ENCODE results near the gene GDPD4. TPM values are rescaled to one million over a fixed set of nuclear protein-coding genes. Genes with fewer than 3 reads are reported as not detected.

Gene GDPD4
- total RNA-seq, 2 donors from 2014 or later: not detected

DNA sequence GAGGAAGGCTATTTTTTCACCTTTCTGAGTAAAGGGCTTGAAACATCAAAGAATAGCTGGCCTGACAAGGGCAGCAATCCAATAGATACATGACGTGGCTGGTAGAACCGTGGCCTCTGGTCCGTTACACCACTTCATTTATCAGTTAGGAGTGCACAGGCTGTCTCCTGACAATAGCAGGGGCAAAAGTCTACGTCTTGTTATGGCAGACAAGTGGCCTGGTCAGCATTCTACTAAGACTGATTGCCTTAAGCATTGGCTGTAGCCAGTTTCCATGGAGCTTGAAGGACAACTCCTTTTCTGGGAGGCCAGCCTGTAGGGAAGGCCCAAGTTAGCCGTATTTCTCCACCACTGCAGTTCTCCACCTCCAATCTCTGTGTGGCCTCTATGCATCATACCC is 9.2 kb upstream of the GDPD4 start:
- Histone ChIP-seq H3K36me3 (no peaks in the 10 kb centered on the region), H3K27ac (no peak overlapping the region), H3K4me1 (no peaks in the 10 kb centered on the region), H3K27me3 (no peaks in the 10 kb centered on the region), H3K9ac (ENCODE audit: low read depth in 2 of 2, low read length in 2 of 2) (no peak overlapping the region), H3K9me3 (no peaks in the 10 kb centered on the region), H3K4me3 (no peak overlapping the region)
- DNase-seq: no peak
- intact Hi-C loops (cut with DNase I): no loop called here
- TF ChIP-seq, protein P1, sequence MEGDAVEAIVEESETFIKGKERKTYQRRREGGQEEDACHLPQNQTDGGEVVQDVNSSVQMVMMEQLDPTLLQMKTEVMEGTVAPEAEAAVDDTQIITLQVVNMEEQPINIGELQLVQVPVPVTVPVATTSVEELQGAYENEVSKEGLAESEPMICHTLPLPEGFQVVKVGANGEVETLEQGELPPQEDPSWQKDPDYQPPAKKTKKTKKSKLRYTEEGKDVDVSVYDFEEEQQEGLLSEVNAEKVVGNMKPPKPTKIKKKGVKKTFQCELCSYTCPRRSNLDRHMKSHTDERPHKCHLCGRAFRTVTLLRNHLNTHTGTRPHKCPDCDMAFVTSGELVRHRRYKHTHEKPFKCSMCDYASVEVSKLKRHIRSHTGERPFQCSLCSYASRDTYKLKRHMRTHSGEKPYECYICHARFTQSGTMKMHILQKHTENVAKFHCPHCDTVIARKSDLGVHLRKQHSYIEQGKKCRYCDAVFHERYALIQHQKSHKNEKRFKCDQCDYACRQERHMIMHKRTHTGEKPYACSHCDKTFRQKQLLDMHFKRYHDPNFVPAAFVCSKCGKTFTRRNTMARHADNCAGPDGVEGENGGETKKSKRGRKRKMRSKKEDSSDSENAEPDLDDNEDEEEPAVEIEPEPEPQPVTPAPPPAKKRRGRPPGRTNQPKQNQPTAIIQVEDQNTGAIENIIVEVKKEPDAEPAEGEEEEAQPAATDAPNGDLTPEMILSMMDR (IDR thresholded peaks at IDR 0.05): no peak

DNA sequence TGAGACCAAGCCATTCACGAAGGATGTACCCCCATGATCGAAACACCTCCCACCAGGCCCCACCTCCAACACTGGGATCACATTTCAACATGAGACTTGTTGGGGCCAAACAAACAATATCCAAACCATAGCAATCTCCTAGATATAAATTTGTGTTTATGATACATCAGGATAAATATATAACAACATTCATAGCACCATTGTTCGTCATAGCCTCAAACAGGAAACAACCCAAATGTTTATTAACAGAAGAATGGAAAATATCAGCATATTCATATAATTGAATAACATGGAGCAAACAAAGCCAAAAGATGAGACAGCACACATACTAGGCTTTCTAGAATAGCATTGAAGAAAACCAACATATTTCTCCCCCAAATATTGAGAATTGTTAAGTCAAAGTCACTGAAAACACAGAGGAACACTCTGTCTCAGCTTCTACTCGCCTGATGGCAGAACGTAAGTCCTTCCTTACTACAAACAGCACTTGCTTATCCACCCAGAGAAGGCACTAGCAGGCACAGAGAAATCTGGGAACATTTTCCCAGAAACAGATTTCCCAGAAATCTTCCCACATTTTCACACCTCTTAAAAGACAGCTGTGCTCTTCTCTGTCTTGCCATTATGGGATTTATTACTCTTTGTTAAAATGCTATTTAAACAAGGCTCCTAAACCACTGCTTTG is 8.1 kb upstream of the GDPD4 start:
- H3K9ac ChIP-seq (ENCODE audit: low read depth in 2 of 2, low read length in 2 of 2): no peak overlapping the region
- H3K27ac ChIP-seq: no peak overlapping the region
- H3K4me3 ChIP-seq: no peak overlapping the region
- TF ChIP-seq, protein P1 (IDR thresholded peaks at IDR 0.05): no peak
- H3K9me3 ChIP-seq: no peaks in the 10 kb centered on the region
- intact Hi-C loops (cut with DNase I): no loop called here
- no peaks in the 10 kb centered on the region for H3K36me3 ChIP-seq
- no peaks in the 10 kb centered on the region for H3K4me1 ChIP-seq
- H3K27me3 ChIP-seq: no peaks in the 10 kb centered on the region
- no peak for DNase-seq

DNA sequence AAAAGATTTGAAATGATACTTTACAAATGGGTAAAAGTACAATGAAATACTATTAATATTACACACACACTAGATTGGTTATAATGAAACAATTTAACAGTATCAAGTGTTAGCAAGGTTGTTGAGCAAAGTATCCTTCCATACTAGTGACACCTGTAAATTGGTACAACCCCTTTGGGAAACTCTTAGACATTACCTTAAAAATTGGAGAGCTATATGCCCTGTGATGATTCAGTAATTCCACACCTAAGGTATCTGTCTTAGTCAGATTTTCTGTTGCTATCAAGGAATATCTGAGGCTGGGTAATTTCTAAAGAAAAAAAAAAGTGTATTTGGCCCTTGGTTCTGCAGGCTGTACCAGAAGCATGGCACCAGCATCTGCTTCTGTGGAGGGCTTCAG is 7.4 kb upstream of the GDPD4 start:
- H3K27ac ChIP-seq: no peak overlapping the region
- H3K36me3 ChIP-seq: no peaks in the 10 kb centered on the region
- TF ChIP-seq, protein P1 (IDR thresholded peaks at IDR 0.05): no peak
- DNase-seq: no peak
- no peak overlapping the region for H3K9ac ChIP-seq (ENCODE audit: low read depth in 2 of 2, low read length in 2 of 2)
- H3K9me3 ChIP-seq: no peaks in the 10 kb centered on the region
- intact Hi-C loops (cut with DNase I): no loop called here
- H3K4me3 ChIP-seq: no peak overlapping the region
- H3K4me1 ChIP-seq: no peaks in the 10 kb centered on the region
- no peaks in the 10 kb centered on the region for H3K27me3 ChIP-seq

DNA sequence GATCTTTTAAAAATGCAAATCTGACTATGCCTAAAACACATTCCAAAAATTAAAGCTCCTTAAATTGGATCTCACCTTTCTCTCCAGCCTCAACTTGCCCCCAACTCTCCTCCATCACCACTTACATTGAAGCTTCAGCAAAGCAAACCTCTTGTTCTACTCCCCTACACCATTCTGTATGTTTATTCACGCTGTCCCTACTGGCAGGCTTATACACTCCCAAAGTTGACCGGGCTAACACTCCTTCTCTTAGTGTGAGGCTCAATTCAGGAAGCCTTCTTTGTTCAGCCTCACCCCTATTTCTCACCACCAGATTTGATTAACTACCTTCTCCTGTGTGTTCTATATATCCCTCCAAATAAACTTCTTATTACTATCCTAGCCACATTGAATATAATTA is 1.8 kb upstream of the GDPD4 start:
- no peak overlapping the region for H3K9ac ChIP-seq (ENCODE audit: low read depth in 2 of 2, low read length in 2 of 2)
- intact Hi-C loops (cut with DNase I): no loop called here

DNA sequence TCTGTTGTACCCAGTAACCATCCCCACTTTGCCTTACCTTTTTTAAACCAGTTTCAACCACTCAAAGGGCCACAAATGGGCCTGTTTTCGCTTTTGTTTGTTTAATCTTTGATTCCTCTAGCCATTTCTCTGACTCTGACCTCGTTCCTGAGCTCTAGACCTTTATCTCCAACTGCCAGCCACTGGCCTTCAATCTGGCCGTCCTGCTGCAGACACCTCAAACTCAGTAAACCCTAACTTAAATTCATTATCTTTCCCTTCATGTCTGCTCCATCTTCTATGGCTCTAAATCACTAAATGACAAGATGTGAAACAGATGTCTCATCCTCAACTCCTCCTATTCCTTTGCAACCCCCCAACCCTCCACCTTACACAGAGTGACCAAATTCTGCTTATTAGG is 1.3 kb upstream of the GDPD4 start:
- H3K36me3 ChIP-seq: no peaks in the 10 kb centered on the region
- no peaks in the 10 kb centered on the region for H3K4me1 ChIP-seq
- no peak overlapping the region for H3K27ac ChIP-seq
- no peaks in the 10 kb centered on the region for H3K9me3 ChIP-seq
- TF ChIP-seq, protein P1 (IDR thresholded peaks at IDR 0.05): no peak
- no peak for DNase-seq
- intact Hi-C loops (cut with DNase I): no loop called here
- no peak overlapping the region for H3K4me3 ChIP-seq
- H3K27me3 ChIP-seq: no peaks in the 10 kb centered on the region
- no peak overlapping the region for H3K9ac ChIP-seq (ENCODE audit: low read depth in 2 of 2, low read length in 2 of 2)

More for the DNA sequence above, 1.8 kb upstream of the GDPD4 start:
- TF ChIP-seq, protein P1 (IDR thresholded peaks at IDR 0.05): no peak
- DNase-seq: no peak
- H3K27ac ChIP-seq: no peak overlapping the region
- H3K4me1 ChIP-seq: no peaks in the 10 kb centered on the region
- no peaks in the 10 kb centered on the region for H3K9me3 ChIP-seq
- no peak overlapping the region for H3K4me3 ChIP-seq
- no peaks in the 10 kb centered on the region for H3K27me3 ChIP-seq
- no peaks in the 10 kb centered on the region for H3K36me3 ChIP-seq

Data from colonic mucosa (tissue), 4 donors.